ENCODE results near the gene ARHGAP26.

DNA sequence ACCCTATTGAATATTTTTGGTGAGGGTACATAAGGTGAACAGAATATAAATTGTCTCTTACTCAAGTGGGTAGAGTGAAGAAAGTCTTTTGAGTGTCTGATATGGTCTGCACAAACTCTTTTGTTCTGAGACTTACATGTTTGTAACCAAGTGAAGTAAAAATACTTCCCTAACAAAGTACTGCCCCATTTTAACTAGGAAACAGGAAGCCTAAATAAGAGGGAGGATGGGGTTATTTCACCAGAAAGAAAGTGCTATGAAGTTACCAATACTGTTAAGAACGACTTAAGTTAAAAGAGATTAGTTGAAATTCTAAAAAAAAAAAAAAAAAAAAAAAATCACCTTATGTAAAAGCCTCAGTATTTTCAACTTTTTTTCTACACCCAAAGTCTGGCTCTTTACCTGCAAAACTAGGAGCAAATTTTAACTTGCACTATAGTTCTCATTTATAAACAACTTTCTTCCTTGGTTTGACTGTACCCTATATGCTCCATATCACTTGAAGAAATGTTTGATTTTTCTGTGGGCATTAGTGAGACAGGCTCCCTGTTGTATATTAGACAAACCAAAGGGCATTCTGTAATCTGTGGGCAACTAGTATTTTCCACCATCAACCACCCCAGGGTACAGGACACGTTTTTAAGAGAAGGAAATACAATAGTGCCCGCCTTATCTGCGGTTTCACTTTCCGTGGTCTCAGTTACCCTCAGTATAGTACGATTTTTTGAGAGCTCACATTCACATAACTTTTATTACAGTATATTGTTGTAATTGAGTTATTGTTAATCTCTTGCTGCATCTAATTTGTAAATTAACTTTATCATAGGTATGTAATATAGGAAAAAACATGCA lies 505.6 kb downstream of the ARHGAP26 start:
- TF ChIP-seq POLR2A (IDR thresholded peaks at IDR 0.05): no peak
- TF ChIP-seq, protein P1, sequence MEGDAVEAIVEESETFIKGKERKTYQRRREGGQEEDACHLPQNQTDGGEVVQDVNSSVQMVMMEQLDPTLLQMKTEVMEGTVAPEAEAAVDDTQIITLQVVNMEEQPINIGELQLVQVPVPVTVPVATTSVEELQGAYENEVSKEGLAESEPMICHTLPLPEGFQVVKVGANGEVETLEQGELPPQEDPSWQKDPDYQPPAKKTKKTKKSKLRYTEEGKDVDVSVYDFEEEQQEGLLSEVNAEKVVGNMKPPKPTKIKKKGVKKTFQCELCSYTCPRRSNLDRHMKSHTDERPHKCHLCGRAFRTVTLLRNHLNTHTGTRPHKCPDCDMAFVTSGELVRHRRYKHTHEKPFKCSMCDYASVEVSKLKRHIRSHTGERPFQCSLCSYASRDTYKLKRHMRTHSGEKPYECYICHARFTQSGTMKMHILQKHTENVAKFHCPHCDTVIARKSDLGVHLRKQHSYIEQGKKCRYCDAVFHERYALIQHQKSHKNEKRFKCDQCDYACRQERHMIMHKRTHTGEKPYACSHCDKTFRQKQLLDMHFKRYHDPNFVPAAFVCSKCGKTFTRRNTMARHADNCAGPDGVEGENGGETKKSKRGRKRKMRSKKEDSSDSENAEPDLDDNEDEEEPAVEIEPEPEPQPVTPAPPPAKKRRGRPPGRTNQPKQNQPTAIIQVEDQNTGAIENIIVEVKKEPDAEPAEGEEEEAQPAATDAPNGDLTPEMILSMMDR (IDR thresholded peaks at IDR 0.05): no peak
